Heart left ventricle (tissue), 16 donors: Measurements from ENCODE around the gene TAF4B. TPM values are rescaled to one million over a fixed set of nuclear protein-coding genes. Genes with fewer than 3 reads are reported as not detected.
"Not testable (repeated sequence)": the region's sequence is repeated elsewhere in the genome, so short reads cannot be mapped to it uniquely, and the experiment has no call there.

Experiments used
- ATAC-seq, 4 donors: fragments of 200-7000 bp; cut with Tn5 transposase; one replicate each; pipeline ENCODE4 v1.9.1; 2020 to 2022; ENCODE audit warnings: moderate library complexity in 4 of 4, mild to moderate bottlenecking in 3 of 4, moderate number of reproducible peaks in 1 of 4
- DNase-seq, 5 donors: peaks; one replicate each; pipeline ENCODE4 v3.0.0-alpha.2; 2020
- H3K27ac ChIP-seq, 12 donors: fragments of 200-600 bp; sonication (generic) in 4 of 12; one replicate each; pipeline versions ENCODE4 v1.5.0 to v1.8.0; 2016 to 2022; ENCODE audit warnings: mild to moderate bottlenecking in 2 of 12
- H3K27me3 ChIP-seq, 9 donors: fragments of 200-600 bp; sonication (generic) in 2 of 9; one replicate each; pipeline versions ENCODE4 v1.5.1 to v1.8.0; 2016 to 2022; ENCODE audit warnings: mild to moderate bottlenecking in 3 of 9
- H3K36me3 ChIP-seq, 9 donors: fragments of 200-600 bp; sonication (generic) in 2 of 9; one replicate each; pipeline versions ENCODE4 v1.5.0 to v1.8.0; 2018 to 2022; ENCODE audit warnings: mild to moderate bottlenecking in 2 of 9
- H3K4me1 ChIP-seq, 12 donors: fragments of 200-600 bp; sonication (generic) in 4 of 12; one replicate each; pipeline versions ENCODE4 v1.5.0 to v1.8.0; 2016 to 2022; ENCODE audit warnings: mild to moderate bottlenecking in 3 of 12
- H3K4me3 ChIP-seq, 12 donors: fragments of 200-600 bp; sonication (generic) in 4 of 12; one replicate each; pipeline versions ENCODE4 v1.5.0 to v1.8.0; 2017 to 2022; ENCODE audit warnings: mild to moderate bottlenecking in 9 of 12, moderate library complexity in 4 of 12
- H3K9me3 ChIP-seq, 12 donors: fragments of 200-600 bp; sonication (generic) in 4 of 12; one replicate each; pipeline versions ENCODE4 v1.5.0 to v1.8.0; 2016 to 2022; ENCODE audit warnings: mild to moderate bottlenecking in 1 of 12
- POLR2A ChIP-seq, 2 donors: fragments of 450-650 bp; IDR thresholded peaks; one replicate each; pipeline ENCODE4 v1.6.1; 2017; ENCODE audit warnings: antibody characterized with exemption in 2 of 2, mild to moderate bottlenecking in 2 of 2, moderate library complexity in 2 of 2
- WGBS, 4 donors: extraction: QIAGEN DNeasy Blood & Tissue Kit in 2 of 4; methylation state at CpG; one replicate each; pipeline versions ENCODE4 v1.1.5 to v1.1.7; 2013 to 2018; 5-methylcytosine and 5-hydroxymethylcytosine counted together
- intact Hi-C, 10 donors: fragments of 100-400 bp; cut with DNase I; formaldehyde crosslinking; loops; one replicate each; pipeline versions ENCODE4 v1.11.1 to v1.14.2; 2022
- polyA plus RNA-seq, 2 donors: library from polyadenylated mRNA; stranded (reverse); fragments of 200-250 nt; gene quantifications; one replicate each; pipeline ENCODE4 v1.2.3, GENCODE V29; 2013
- total RNA-seq, 9 donors: library from RNA; depleted of rRNA in 2 of 9; stranded (reverse); fragments of >200 nt in 2 of 9; fragmentation: NEBNext Ultra II Directional in 3 of 9; extraction: Animal tissue kit (Norgen Biotek cat#: 25700) in 3 of 9; gene quantifications; one replicate each; pipeline versions ENCODE4 v1.1.0 to v1.2.4, GENCODE V29; 2016 to 2023
- TF ChIP-seq, protein P1 (sequence below), 12 donors: fragments of 200-600 bp; sonication (generic) in 4 of 12; IDR thresholded peaks; one replicate each; pipeline versions ENCODE4 v1.5.0 to v1.8.0; 2018 to 2022; ENCODE audit warnings: antibody characterized with exemption in 12 of 12, mild to moderate bottlenecking in 5 of 12
- donor health status: ischemic (EF 13 %, LVEDD 7.1; RV severe dilation, severe dysfunction).
- donor health status: healthy with polysubstance abuse.
- donor health status: DM: no; HTN: yes; CAD: no.
- donor health status: DM: no; HTN: no; CAD: no.
- donor health status: ischemic (EF 25% LVEDD 6.9; RV normal size, moderate dysfunction).
- donor health status: ischemic (EF 25% LVEDD 5.7; RV mildly dilated, moderate dysfunction).
- donor health status: healthy.
- donor health status: DM: yes; HTN: yes; CAD: no.
- donor health status: ischemic (EF 35%, LVEDD 5.7; RV mildly dilated, moderate dysfunction).
- donor health status: nonischemic (EF 11% LVEDD 7.7; RV severe dilation, severe dysfunction).
- donor health status: DM: yes; HTN: yes; CAD: no.
- donor health status: PGD.
- donor health status: ischemic (EF 29% LVEDD 5.4; RV normal size, mild dysfunction).
- donor health status: nonischemic (EF 23%, LVEDD 6.1; RV moderate dilation, normal function).

Gene TAF4B
- total and polyA plus RNA-seq, 11 donors = 0.38 to 3.6 (median 1.6) TPM

DNA sequence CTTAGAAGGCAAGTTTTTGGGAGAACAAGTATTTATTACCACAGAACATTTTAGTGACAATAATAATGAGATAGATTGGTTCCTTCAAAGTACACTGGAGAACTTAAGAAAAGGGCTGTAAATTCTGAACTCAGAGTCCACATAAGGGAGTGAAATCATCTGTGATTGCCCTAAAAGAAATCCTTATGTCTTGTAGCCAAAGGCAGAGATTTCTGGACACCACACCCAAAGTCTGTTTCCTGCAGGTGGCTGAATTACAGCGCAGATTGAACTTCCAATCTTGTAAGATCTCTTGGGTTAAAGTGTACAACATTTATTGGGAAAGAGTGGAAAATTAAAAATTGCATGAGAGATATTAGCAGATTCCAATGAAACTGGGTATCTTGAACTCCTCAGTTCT lies 143.8 kb downstream of the TAF4B start:
- Histone ChIP-seq H3K4me1 (no peaks in the 10 kb centered on the region), H3K27me3 (no peaks in the 10 kb centered on the region), H3K36me3 (no peaks in the 10 kb centered on the region), H3K27ac (no peak overlapping the region), H3K9me3 (no peaks in the 10 kb centered on the region), H3K4me3 (no peak overlapping the region)
- ATAC-seq (no peak), DNase-seq (no peak)
- intact Hi-C loops = loop anchor here in 1 of 10 donors (10.0 kb wide), 1 partner anchor 55 kb away; no protein-coding TSS in a partner anchor
- WGBS, 4 donors = 29 to 84% (median 72%) methylated on average over 1 of the region's 1 CpG
- TF ChIP-seq POLR2A (IDR thresholded peaks at IDR 0.05) = no peak
- TF ChIP-seq, protein P1, sequence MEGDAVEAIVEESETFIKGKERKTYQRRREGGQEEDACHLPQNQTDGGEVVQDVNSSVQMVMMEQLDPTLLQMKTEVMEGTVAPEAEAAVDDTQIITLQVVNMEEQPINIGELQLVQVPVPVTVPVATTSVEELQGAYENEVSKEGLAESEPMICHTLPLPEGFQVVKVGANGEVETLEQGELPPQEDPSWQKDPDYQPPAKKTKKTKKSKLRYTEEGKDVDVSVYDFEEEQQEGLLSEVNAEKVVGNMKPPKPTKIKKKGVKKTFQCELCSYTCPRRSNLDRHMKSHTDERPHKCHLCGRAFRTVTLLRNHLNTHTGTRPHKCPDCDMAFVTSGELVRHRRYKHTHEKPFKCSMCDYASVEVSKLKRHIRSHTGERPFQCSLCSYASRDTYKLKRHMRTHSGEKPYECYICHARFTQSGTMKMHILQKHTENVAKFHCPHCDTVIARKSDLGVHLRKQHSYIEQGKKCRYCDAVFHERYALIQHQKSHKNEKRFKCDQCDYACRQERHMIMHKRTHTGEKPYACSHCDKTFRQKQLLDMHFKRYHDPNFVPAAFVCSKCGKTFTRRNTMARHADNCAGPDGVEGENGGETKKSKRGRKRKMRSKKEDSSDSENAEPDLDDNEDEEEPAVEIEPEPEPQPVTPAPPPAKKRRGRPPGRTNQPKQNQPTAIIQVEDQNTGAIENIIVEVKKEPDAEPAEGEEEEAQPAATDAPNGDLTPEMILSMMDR (IDR thresholded peaks at IDR 0.05) = no peak

DNA sequence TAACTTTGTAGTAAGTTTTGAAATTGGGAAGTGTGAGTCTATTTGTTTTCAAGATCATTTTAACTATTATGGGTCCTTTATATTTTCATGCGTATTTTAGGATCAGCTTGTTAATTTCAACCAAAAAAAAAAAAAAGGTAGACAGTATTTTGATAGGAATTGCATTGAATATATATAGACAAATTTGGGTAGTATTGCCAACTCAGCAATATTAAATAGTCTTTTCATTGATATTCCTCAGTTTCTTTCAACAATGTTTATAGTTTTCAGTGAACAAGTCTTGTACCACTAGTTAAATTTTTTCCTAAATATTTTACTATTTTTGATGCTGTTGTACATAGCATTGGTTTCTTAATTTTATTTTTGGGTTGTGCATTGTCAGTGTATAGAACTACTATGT lies 149.9 kb downstream of the TAF4B start:
- Histone ChIP-seq H3K4me3 (no peak overlapping the region), H3K4me1 (no peaks in the 10 kb centered on the region), H3K27me3 (no peaks in the 10 kb centered on the region), H3K36me3 (no peaks in the 10 kb centered on the region), H3K9me3 (peaks cover 0 to 3% (median 0%) of the 10 kb centered on the region in 12 donors), H3K27ac (no peak overlapping the region)
- no peak for ATAC-seq
- WGBS, 4 donors = 93 to 100% (median 95%) methylated on average over 1 of the region's 1 CpG
- DNase-seq = no peak
- no peak for TF ChIP-seq POLR2A (IDR thresholded peaks at IDR 0.05)
- TF ChIP-seq, protein P1 (IDR thresholded peaks at IDR 0.05) = no peak
- intact Hi-C loops = loop anchor here in 1 of 10 donors (10.0 kb wide), 1 partner anchor 61 kb away; no protein-coding TSS in a partner anchor

DNA sequence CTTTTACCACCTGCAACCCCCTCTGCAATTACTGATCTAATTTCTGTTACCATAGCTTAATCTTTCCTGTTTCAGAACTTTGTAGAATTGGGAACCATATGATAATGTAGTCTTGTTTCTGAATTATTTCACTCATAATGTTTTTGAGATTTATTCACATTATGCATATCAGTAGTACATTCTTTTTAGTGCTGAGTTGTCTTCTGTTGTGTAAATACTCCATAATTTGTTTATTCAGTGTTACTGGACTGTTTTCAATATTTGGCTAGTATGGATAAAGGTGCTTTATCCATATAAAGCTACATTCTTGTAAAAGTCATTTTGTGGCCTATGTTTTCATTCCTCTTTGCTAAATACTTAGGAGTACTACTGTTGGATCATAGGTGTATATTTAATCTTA lies 152.5 kb downstream of the TAF4B start:
- Histone ChIP-seq H3K4me3 (no peak overlapping the region), H3K4me1 (no peaks in the 10 kb centered on the region), H3K27ac (no peak overlapping the region), H3K27me3 (no peaks in the 10 kb centered on the region), H3K36me3 (no peaks in the 10 kb centered on the region), H3K9me3 (peaks cover 0 to 3% (median 0%) of the 10 kb centered on the region in 12 donors)
- intact Hi-C loops = loop anchor here in 1 of 10 donors (10.0 kb wide), 1 partner anchor 64 kb away; no protein-coding TSS in a partner anchor
- ATAC-seq (no peak), DNase-seq (no peak)
- TF ChIP-seq, protein P1 (IDR thresholded peaks at IDR 0.05) = no peak
- no peak for TF ChIP-seq POLR2A (IDR thresholded peaks at IDR 0.05)

DNA sequence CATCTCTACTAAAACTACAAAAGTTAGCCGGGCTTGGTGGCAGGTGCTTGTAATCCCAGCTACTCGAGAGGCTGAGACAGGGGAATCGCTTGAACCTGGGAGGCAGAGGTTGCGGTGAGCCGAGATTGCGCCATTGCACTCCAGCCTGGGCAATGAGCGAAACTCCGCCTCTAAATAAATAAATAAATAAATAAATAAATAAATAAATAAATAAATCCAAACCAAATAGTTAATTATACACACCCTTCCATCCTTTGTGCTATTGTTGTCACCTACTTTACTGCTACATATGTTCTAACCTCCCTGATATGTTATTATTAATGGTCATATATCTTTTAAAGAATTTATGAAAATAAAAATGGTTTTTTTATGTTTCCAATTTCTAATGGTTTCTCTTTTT lies 155.3 kb downstream of the TAF4B start:
- not testable (repeated sequence) for DNase-seq, H3K27me3 ChIP-seq, H3K36me3 ChIP-seq, ATAC-seq, H3K4me3 ChIP-seq, H3K27ac ChIP-seq, H3K9me3 ChIP-seq
- peaks cover 0 to 13% (median 8%) of the 10 kb centered on the region in 12 donors for H3K4me1 ChIP-seq
- 92 to 98% (median 97%) methylated on average over 8 of the region's 8 CpGs for WGBS, 4 donors
- intact Hi-C loops = loop anchor here in 8 of 10 donors (5.0 to 10.0 kb wide), 5 partner anchors 74 to 583 kb away; partner anchors contain the start of gene KCTD1 (in 2 of the 8)
